CD14-positive monocyte (primary cell): ENCODE data around the gene PLXNA2. TPM values are rescaled to one million over a fixed set of nuclear protein-coding genes. Genes with fewer than 3 reads are reported as not detected.

ENCODE experiments used
- DNase-seq, 3 donors: peaks; one replicate each; pipeline ENCODE4 v3.0.0-alpha.2; 2011 to 2022
- H2AFZ ChIP-seq: 2 replicates; pipeline ENCODE4 v1.6.0; 2012; ENCODE audit warnings: mild to moderate bottlenecking, low read depth, low read length, inconsistent platforms; ENCODE audit not compliant: insufficient read depth, poor library complexity, severe bottlenecking
- H3K27ac ChIP-seq, 2 donors: 1 replicate in 1 of 2; 2 replicates in 1 of 2; pipeline ENCODE4 v1.5.1; 2012 to 2013; ENCODE audit warnings: low read length in 2 of 2, control low read depth in 1 of 2, inconsistent platforms in 1 of 2, low read depth in 1 of 2, mild to moderate bottlenecking in 1 of 2
- H3K27me3 ChIP-seq, 2 donors: one replicate each; pipeline versions ENCODE4 v1.6.0 to v1.6.1; 2011 to 2013; ENCODE audit warnings: low read length in 2 of 2; ENCODE audit not compliant: control insufficient read depth in 2 of 2, insufficient read depth in 2 of 2
- H3K36me3 ChIP-seq, 2 donors: replicated peaks in 1 of 2; 1 replicate in 1 of 2; 2 replicates in 1 of 2; pipeline versions ENCODE4 v1.5.1 to v1.6.1; 2012 to 2013; ENCODE audit warnings: low read length in 2 of 2, control low read depth in 1 of 2, inconsistent platforms in 1 of 2, mild to moderate bottlenecking in 1 of 2; ENCODE audit not compliant: insufficient read depth in 2 of 2, control insufficient read depth in 1 of 2
- H3K4me1 ChIP-seq, 2 donors: 1 replicate in 1 of 2; 2 replicates in 1 of 2; pipeline versions ENCODE4 v1.5.1 to v1.6.1; 2012 to 2013; ENCODE audit warnings: low read length in 2 of 2, control low read depth in 1 of 2, inconsistent platforms in 1 of 2, mild to moderate bottlenecking in 1 of 2, moderate library complexity in 1 of 2; ENCODE audit not compliant: insufficient read depth in 2 of 2, control insufficient read depth in 1 of 2
- H3K4me2 ChIP-seq: replicated peaks from 2 replicates; pipeline ENCODE3; 2012; ENCODE audit warnings: low read length, moderate library complexity, mild to moderate bottlenecking; ENCODE audit not compliant: poor library complexity, severe bottlenecking; ENCODE audit errors: extremely low read depth
- H3K4me3 ChIP-seq, 3 experiments: fragments of 200-600 bp in 1 of 3; sonication (generic) in 1 of 3; replicated peaks in 1 of 3; 1 replicate in 2 of 3; 2 replicates in 1 of 3; pipeline ENCODE4 v1.5.1; 2011 to 2013; ENCODE audit warnings: low read length in 3 of 3, mild to moderate bottlenecking in 3 of 3, control low read depth in 2 of 3, low read depth in 2 of 3, inconsistent platforms in 1 of 3, moderate library complexity in 1 of 3
- H3K79me2 ChIP-seq: 2 replicates; pipeline ENCODE4 v1.6.0; 2012; ENCODE audit warnings: mild to moderate bottlenecking, control low read depth, inconsistent platforms, low read length, moderate library complexity; ENCODE audit not compliant: insufficient read depth
- H3K9ac ChIP-seq: 2 replicates; pipeline ENCODE4 v1.6.0; 2017; ENCODE audit warnings: low read length, mild to moderate bottlenecking; ENCODE audit not compliant: insufficient read depth, poor library complexity, severe bottlenecking
- H3K9me3 ChIP-seq, 2 donors: replicated peaks in 1 of 2; 1 replicate in 1 of 2; 2 replicates in 1 of 2; pipeline versions ENCODE4 v1.5.1 to v1.6.1; 2012 to 2013; ENCODE audit warnings: low read length in 2 of 2, control low read depth in 1 of 2; ENCODE audit not compliant: control insufficient read depth in 1 of 2, insufficient read depth in 1 of 2
- H4K20me1 ChIP-seq: 2 replicates; pipeline ENCODE4 v1.6.0; 2012; ENCODE audit warnings: mild to moderate bottlenecking, low read length, control low read depth, moderate library complexity; ENCODE audit not compliant: insufficient read depth
- H3K27ac Mint-ChIP-seq, 7 donors: one replicate each; pipeline ENCODE4 v1.8.0; 2020; ENCODE audit warnings: mild to moderate bottlenecking in 7 of 7, mixed read lengths in 7 of 7, moderate library complexity in 6 of 7, inconsistent platforms in 2 of 7
- H3K27me3 Mint-ChIP-seq, 3 donors: one replicate each; pipeline ENCODE4 v1.8.0; 2021 to 2022; ENCODE audit warnings: low read depth in 3 of 3, mild to moderate bottlenecking in 3 of 3, mixed read lengths in 3 of 3, moderate library complexity in 3 of 3, inconsistent platforms in 1 of 3
- H3K36me3 Mint-ChIP-seq, 2 donors: one replicate each; pipeline ENCODE4 v1.8.0; 2020; ENCODE audit warnings: mixed read lengths in 2 of 2, inconsistent platforms in 1 of 2, mild to moderate bottlenecking in 1 of 2
- H3K4me1 Mint-ChIP-seq: one replicate; pipeline ENCODE4 v1.8.0; 2020; ENCODE audit warnings: mild to moderate bottlenecking, mixed read lengths
- H3K4me3 Mint-ChIP-seq, 2 donors: one replicate each; pipeline ENCODE4 v1.8.0; 2020; ENCODE audit warnings: mild to moderate bottlenecking in 2 of 2, mixed read lengths in 2 of 2, moderate library complexity in 1 of 2
- H3K9me3 Mint-ChIP-seq, 7 donors: one replicate each; pipeline ENCODE4 v1.8.0; 2020 to 2022; ENCODE audit warnings: mixed read lengths in 7 of 7, mild to moderate bottlenecking in 6 of 7, moderate library complexity in 6 of 7, inconsistent platforms in 2 of 7
- WGBS: methylation state at CpG from one replicate; pipeline ENCODE4 v1.1.5; 2013; ENCODE audit warnings: missing lambda C conversion rate; ENCODE audit not compliant: insufficient coverage; 5-methylcytosine and 5-hydroxymethylcytosine counted together
- intact Hi-C, 2 donors: fragments of 100-400 bp; cut with micrococcal nuclease; formaldehyde crosslinking; loops; one replicate each; pipeline versions ENCODE4 v1.15.0 to v1.15.1; 2023
- polyA plus RNA-seq, 3 donors: library from polyadenylated mRNA; depleted of rRNA in 1 of 3; unstranded in 2 of 3; stranded (reverse) in 1 of 3; fragments of 300-500 nt in 2 of 3; fragments of >200 nt in 1 of 3; fragmentation: Illumina TruSeq in 2 of 3; gene quantifications; 1 replicate in 2 of 3; 2 replicates in 1 of 3; pipeline ENCODE4 v1.2.3, GENCODE V29; 2012 to 2021
- TF ChIP-seq, protein P1 (sequence below): fragments of 200-600 bp; IDR thresholded peaks from one replicate; pipeline ENCODE4 v1.8.0; 2022; ENCODE audit warnings: antibody characterized with exemption, mild to moderate bottlenecking

Gene PLXNA2
- polyA plus RNA-seq, 3 donors = 0.75 to 2.1 (median 1.1) TPM

DNA sequence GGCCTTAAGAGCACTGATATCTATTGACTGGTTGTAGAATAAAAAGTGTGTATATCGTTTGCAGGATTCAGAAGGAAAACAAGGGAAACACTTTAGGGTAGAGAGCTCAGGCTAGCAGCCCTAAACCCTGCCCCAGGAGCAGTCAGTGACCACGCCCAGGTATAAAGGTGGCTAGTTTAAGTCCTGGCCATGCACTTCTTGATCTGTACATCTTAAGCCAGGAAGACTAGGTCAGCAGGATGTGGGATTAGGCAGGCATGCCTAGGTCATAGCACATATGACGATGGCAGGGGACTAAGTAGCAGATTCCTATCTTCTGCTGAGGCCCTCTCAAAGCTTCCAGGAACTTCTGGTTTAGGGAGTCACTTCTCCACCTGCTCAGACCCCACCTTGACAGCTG, 175.3 kb downstream of the PLXNA2 start:
- intact Hi-C loops = no loop called here
- peaks cover 0 to under 1% (median 0%) of the 10 kb centered on the region in 3 donors for H3K27me3 Mint-ChIP-seq
- Histone ChIP-seq H3K27ac (no peak overlapping the region), H3K36me3 (no peaks in the 10 kb centered on the region), H3K9me3 (no peaks in the 10 kb centered on the region), H3K4me3 (no peak overlapping the region), H3K27me3 (no peaks in the 10 kb centered on the region), H3K4me1 (peaks cover 11 to 13% of the 10 kb centered on the region in 2 donors), H3K79me2 (no peaks in the 10 kb centered on the region), H3K4me2 (no peak overlapping the region), H4K20me1 (no peaks in the 10 kb centered on the region), H3K9ac (no peak overlapping the region), H2AFZ (no peak overlapping the region)
- no peaks in the 10 kb centered on the region for H3K9me3 Mint-ChIP-seq
- no peaks in the 10 kb centered on the region for H3K36me3 Mint-ChIP-seq
- H3K4me1 Mint-ChIP-seq = peaks cover 13% of the 10 kb centered on the region
- no peak overlapping the region for H3K4me3 Mint-ChIP-seq
- TF ChIP-seq, protein P1, sequence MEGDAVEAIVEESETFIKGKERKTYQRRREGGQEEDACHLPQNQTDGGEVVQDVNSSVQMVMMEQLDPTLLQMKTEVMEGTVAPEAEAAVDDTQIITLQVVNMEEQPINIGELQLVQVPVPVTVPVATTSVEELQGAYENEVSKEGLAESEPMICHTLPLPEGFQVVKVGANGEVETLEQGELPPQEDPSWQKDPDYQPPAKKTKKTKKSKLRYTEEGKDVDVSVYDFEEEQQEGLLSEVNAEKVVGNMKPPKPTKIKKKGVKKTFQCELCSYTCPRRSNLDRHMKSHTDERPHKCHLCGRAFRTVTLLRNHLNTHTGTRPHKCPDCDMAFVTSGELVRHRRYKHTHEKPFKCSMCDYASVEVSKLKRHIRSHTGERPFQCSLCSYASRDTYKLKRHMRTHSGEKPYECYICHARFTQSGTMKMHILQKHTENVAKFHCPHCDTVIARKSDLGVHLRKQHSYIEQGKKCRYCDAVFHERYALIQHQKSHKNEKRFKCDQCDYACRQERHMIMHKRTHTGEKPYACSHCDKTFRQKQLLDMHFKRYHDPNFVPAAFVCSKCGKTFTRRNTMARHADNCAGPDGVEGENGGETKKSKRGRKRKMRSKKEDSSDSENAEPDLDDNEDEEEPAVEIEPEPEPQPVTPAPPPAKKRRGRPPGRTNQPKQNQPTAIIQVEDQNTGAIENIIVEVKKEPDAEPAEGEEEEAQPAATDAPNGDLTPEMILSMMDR = no peak
- no peak for DNase-seq
- no peak overlapping the region for H3K27ac Mint-ChIP-seq
- 93% methylated on average over 3 of the region's 3 CpGs for WGBS

DNA sequence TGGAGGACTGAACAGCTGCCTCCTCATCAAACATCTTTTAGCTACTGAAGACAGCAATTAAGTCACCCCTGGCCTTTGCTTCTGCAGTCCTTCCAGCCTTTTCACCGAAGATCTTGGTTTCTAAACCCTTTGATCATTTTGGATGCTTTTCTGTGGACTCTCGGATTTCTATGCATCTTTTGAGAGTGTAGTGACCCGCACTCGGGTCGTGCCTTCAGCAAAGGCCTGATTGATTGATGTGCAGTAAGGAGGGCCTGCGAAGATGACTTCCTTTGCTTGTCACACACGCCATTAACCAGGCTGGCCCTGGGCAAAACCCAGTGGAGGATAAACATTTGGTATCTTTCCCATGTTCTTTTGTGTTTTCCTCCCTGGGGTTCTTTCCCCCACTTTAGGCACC, 175.8 kb downstream of the PLXNA2 start:
- H4K20me1 ChIP-seq = no peaks in the 10 kb centered on the region
- no peak overlapping the region for H3K27ac ChIP-seq
- Mint-ChIP-seq H3K27ac (no peak overlapping the region), H3K27me3 (peaks cover 0 to 1% (median 0%) of the 10 kb centered on the region in 3 donors), H3K4me3 (no peak overlapping the region), H3K4me1 (peaks cover 13% of the 10 kb centered on the region), H3K36me3 (no peaks in the 10 kb centered on the region), H3K9me3 (no peaks in the 10 kb centered on the region)
- H3K4me3 ChIP-seq = no peak overlapping the region
- no peak for DNase-seq
- H3K36me3 ChIP-seq = no peaks in the 10 kb centered on the region
- H3K27me3 ChIP-seq = no peaks in the 10 kb centered on the region
- TF ChIP-seq, protein P1 = no peak
- H3K9me3 ChIP-seq = no peaks in the 10 kb centered on the region
- intact Hi-C loops = no loop called here
- H3K9ac ChIP-seq = no peak overlapping the region
- peaks cover 11 to 13% of the 10 kb centered on the region in 2 donors for H3K4me1 ChIP-seq
- no peak overlapping the region for H2AFZ ChIP-seq
- 91% methylated on average over 6 of the region's 7 CpGs for WGBS
- no peaks in the 10 kb centered on the region for H3K79me2 ChIP-seq
- H3K4me2 ChIP-seq = no peak overlapping the region
